Spleen (tissue), 7 donors: Measurements from ENCODE around the gene ITSN1.

Experiments used
- POLR2AphosphoS5 ChIP-seq, 3 donors: sonication (generic); formaldehyde crosslinking; IDR thresholded peaks; one replicate each; pipeline ENCODE4 v1.5.1; 2017; ENCODE audit warnings: antibody characterized with exemption in 3 of 3
- TF ChIP-seq, protein P1 (sequence below), 11 experiments: fragments of 200-600 bp in 7 of 11; fragments of 450-650 bp in 4 of 11; sonication (generic) in 4 of 11; IDR thresholded peaks in 8 of 11; conservative IDR thresholded peaks in 3 of 11; 1 replicate in 7 of 11; 2 replicates in 4 of 11; pipeline versions ENCODE4 v1.4.0 to v1.8.0; 2016 to 2021; ENCODE audit warnings: antibody characterized with exemption in 11 of 11, inconsistent platforms in 4 of 11, mild to moderate bottlenecking in 1 of 11
- donor health status: DM: no; HTN: no; CAD: no; lungs with moderate emphysema.
- donor health status: DM: no; HTN: no; CAD: no.
- donor health status: DM: no; HTN: no; CAD: no.

DNA sequence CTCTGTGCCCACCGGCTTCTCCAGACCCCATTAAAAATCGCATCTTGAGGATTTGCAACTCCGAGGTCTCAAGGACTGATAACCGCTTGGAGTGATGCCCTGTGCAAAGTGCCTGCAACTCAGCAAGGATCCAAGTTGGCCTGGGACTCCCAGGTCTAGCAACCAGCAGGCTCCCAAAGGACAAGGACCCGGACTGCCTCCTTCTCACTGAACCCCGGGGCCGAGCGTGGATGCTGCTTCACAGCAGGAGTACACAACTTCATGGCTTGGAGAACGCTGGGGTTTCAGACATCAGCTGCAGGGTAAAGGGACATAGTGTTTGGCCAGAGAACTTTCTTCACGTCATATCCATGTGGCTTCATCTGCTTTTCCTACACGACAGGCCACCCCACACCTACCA lies 208.1 kb downstream of the ITSN1 start:
- TF ChIP-seq, protein P1, sequence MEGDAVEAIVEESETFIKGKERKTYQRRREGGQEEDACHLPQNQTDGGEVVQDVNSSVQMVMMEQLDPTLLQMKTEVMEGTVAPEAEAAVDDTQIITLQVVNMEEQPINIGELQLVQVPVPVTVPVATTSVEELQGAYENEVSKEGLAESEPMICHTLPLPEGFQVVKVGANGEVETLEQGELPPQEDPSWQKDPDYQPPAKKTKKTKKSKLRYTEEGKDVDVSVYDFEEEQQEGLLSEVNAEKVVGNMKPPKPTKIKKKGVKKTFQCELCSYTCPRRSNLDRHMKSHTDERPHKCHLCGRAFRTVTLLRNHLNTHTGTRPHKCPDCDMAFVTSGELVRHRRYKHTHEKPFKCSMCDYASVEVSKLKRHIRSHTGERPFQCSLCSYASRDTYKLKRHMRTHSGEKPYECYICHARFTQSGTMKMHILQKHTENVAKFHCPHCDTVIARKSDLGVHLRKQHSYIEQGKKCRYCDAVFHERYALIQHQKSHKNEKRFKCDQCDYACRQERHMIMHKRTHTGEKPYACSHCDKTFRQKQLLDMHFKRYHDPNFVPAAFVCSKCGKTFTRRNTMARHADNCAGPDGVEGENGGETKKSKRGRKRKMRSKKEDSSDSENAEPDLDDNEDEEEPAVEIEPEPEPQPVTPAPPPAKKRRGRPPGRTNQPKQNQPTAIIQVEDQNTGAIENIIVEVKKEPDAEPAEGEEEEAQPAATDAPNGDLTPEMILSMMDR (IDR thresholded peaks at IDR 0.05 in 8 of 11, conservative IDR thresholded peaks at IDR 0.05 in 3 of 11): no peak
- no peak for TF ChIP-seq POLR2AphosphoS5 (IDR thresholded peaks at IDR 0.05)
